ENCODE data around the gene STYXL1.

The STYXL1 gene

GRCh38 chr7:75988568-75989499 is 59.0 kb downstream of the STYXL1 start:
- no peak overlapping the region for H3K4me3 ChIP-seq (ENCODE audit: low read depth in 1 of 2, low read length in 2 of 2)
- H4K20me1 ChIP-seq (ENCODE audit: insufficient read depth, low read length) = no peaks in the 10 kb centered on the region; the same call in 1 of the 2 replicates
- no peak for DNase-seq
- H3K9me3 ChIP-seq (ENCODE audit: insufficient read depth, low read length, severe bottlenecking) = no peaks in the 10 kb centered on the region
- H3K9ac ChIP-seq (ENCODE audit: low read depth, low read length) = no peak overlapping the region
- H3K36me3 ChIP-seq (ENCODE audit: insufficient read depth, low read length) = peaks cover 34% of the 10 kb centered on the region
- H3K27me3 ChIP-seq (ENCODE audit: insufficient read depth, low read length, poor library complexity) = no peaks in the 10 kb centered on the region
- no peak overlapping the region for H2AFZ ChIP-seq (ENCODE audit: low read depth, low read length)
- no peaks in the 10 kb centered on the region for H3K79me2 ChIP-seq (ENCODE audit: insufficient read depth, low read length)
- peaks cover 8% of the 10 kb centered on the region for H3K4me1 ChIP-seq (ENCODE audit: insufficient read depth, low read length)
- H3K27ac ChIP-seq (ENCODE audit: low read length) = no peak overlapping the region
- H3K4me2 ChIP-seq (ENCODE audit: insufficient read depth, low read length) = no peak overlapping the region
- TF ChIP-seq, protein P1, sequence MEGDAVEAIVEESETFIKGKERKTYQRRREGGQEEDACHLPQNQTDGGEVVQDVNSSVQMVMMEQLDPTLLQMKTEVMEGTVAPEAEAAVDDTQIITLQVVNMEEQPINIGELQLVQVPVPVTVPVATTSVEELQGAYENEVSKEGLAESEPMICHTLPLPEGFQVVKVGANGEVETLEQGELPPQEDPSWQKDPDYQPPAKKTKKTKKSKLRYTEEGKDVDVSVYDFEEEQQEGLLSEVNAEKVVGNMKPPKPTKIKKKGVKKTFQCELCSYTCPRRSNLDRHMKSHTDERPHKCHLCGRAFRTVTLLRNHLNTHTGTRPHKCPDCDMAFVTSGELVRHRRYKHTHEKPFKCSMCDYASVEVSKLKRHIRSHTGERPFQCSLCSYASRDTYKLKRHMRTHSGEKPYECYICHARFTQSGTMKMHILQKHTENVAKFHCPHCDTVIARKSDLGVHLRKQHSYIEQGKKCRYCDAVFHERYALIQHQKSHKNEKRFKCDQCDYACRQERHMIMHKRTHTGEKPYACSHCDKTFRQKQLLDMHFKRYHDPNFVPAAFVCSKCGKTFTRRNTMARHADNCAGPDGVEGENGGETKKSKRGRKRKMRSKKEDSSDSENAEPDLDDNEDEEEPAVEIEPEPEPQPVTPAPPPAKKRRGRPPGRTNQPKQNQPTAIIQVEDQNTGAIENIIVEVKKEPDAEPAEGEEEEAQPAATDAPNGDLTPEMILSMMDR (IDR thresholded peaks at IDR 0.05; ENCODE audit: borderline replicate concordance, extremely low read depth, low read length, poor library complexity, severe bottlenecking) = no peak
- TF ChIP-seq EZH2 (IDR thresholded peaks at IDR 0.05; ENCODE audit: borderline replicate concordance, low read depth, low read length, severe bottlenecking) = no peak
- no peak for ATAC-seq (ENCODE audit: insufficient read depth, low read depth)

- H3K9ac ChIP-seq (ENCODE audit: low read depth, low read length) = no peak overlapping the region
- H3K4me2 ChIP-seq (ENCODE audit: insufficient read depth, low read length) = no peak overlapping the region
- H3K4me3 ChIP-seq (ENCODE audit: low read depth in 1 of 2, low read length in 2 of 2) = no peak overlapping the region
- no peaks in the 10 kb centered on the region for H3K27me3 ChIP-seq (ENCODE audit: insufficient read depth, low read length, poor library complexity)
- DNase-seq (no peak), ATAC-seq (ENCODE audit: insufficient read depth, low read depth) (no peak)
- no peak overlapping the region for H3K27ac ChIP-seq (ENCODE audit: low read length)
- no peaks in the 10 kb centered on the region for H3K9me3 ChIP-seq (ENCODE audit: insufficient read depth, low read length, severe bottlenecking)
- no peak overlapping the region for H2AFZ ChIP-seq (ENCODE audit: low read depth, low read length)
- H4K20me1 ChIP-seq (ENCODE audit: insufficient read depth, low read length) = no peaks in the 10 kb centered on the region
- peaks cover 38% of the 10 kb centered on the region for H3K36me3 ChIP-seq (ENCODE audit: insufficient read depth, low read length)
- 0 out of 2 replicates have a peak, but pooled peaks cover under 1% of the 10 kb centered on the region for H3K4me1 ChIP-seq (ENCODE audit: insufficient read depth, low read length)
- TF ChIP-seq, protein P1 (IDR thresholded peaks at IDR 0.05; ENCODE audit: borderline replicate concordance, extremely low read depth, low read length, poor library complexity, severe bottlenecking) = no peak
- no peak for TF ChIP-seq EZH2 (IDR thresholded peaks at IDR 0.05; ENCODE audit: borderline replicate concordance, low read depth, low read length, severe bottlenecking)
- H3K79me2 ChIP-seq (ENCODE audit: insufficient read depth, low read length) = no peaks in the 10 kb centered on the region
Measured at GRCh38 chr7:75987805-75988567, 59.8 kb downstream of the STYXL1 start.

DNA sequence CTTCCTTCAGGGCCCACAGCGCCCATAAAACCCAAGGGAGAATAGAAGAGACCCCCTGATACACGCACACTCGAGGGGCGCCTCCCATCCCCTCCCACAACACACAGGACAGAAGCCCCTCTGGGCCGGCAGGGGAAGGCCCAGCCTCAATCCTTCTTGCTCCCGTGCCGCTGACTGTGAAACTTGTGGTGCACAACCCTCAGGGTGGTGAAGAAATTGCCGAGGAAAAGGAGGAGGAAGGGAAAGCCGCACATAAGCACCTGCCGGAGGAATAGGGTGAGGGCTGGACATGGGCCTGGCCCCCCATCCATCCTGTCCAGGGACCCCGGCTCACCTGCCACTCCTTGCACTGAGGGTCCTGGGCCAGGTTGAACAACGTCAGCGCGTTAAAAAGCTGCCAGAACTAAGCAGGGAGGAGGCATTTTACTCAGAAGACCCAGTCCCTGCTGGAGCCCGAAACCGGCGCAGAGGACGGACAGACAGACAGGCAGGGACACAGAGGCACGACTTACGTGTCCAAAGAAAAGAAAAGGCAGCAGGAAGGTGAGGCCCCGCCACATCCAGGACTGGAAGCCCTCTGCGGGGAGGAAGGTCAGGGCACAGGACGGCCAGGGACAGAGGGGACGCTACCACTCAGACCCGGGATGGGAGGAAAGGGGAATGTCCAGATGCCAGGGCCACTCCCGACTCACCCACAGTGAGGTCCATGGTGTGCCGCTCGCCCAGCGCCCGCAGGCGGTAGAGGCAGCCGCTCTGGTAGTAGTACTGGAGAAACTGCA is 60.6 kb downstream of the STYXL1 start:
- no peaks in the 10 kb centered on the region for H3K4me1 ChIP-seq (ENCODE audit: insufficient read depth, low read length)
- no peak overlapping the region for H3K9ac ChIP-seq (ENCODE audit: low read depth, low read length)
- H4K20me1 ChIP-seq (ENCODE audit: insufficient read depth, low read length) = no peaks in the 10 kb centered on the region
- no peak overlapping the region for H3K27ac ChIP-seq (ENCODE audit: low read length)
- no peak overlapping the region for H3K4me3 ChIP-seq (ENCODE audit: low read depth in 1 of 2, low read length in 2 of 2)
- TF ChIP-seq, protein P1 (IDR thresholded peaks at IDR 0.05; ENCODE audit: borderline replicate concordance, extremely low read depth, low read length, poor library complexity, severe bottlenecking) = no peak
- no peak for TF ChIP-seq EZH2 (IDR thresholded peaks at IDR 0.05; ENCODE audit: borderline replicate concordance, low read depth, low read length, severe bottlenecking)
- no peaks in the 10 kb centered on the region for H3K27me3 ChIP-seq (ENCODE audit: insufficient read depth, low read length, poor library complexity)
- H2AFZ ChIP-seq (ENCODE audit: low read depth, low read length) = no peak overlapping the region
- H3K4me2 ChIP-seq (ENCODE audit: insufficient read depth, low read length) = no peak overlapping the region
- H3K36me3 ChIP-seq (ENCODE audit: insufficient read depth, low read length) = peaks cover 38% of the 10 kb centered on the region
- H3K79me2 ChIP-seq (ENCODE audit: insufficient read depth, low read length) = no peaks in the 10 kb centered on the region
- no peaks in the 10 kb centered on the region for H3K9me3 ChIP-seq (ENCODE audit: insufficient read depth, low read length, severe bottlenecking)
- no peak for ATAC-seq (ENCODE audit: insufficient read depth, low read depth)
- DNase-seq = no peak
